Stimulated activated CD8-positive, alpha-beta memory T cell treated with anti-CD3 and anti-CD28 coated beads, Interleukin-2, amount 100 ng/mL, for 48 hours (primary cell): ENCODE results near the gene AGAP1.

Experiments
- DNase-seq, 2 donors: peaks; one replicate each; pipeline ENCODE4 v3.0.0-alpha.2; 2020; ENCODE audit warnings: low read depth in 2 of 2

The AGAP1 gene

GRCh38 chr2:236171181-236171679, 677.4 kb downstream of the AGAP1 start:
- DNase-seq, result no peak

- DNase-seq, result no peak
Measured at GRCh38 chr2:236171680-236172254, 677.9 kb downstream of the AGAP1 start.

DNA sequence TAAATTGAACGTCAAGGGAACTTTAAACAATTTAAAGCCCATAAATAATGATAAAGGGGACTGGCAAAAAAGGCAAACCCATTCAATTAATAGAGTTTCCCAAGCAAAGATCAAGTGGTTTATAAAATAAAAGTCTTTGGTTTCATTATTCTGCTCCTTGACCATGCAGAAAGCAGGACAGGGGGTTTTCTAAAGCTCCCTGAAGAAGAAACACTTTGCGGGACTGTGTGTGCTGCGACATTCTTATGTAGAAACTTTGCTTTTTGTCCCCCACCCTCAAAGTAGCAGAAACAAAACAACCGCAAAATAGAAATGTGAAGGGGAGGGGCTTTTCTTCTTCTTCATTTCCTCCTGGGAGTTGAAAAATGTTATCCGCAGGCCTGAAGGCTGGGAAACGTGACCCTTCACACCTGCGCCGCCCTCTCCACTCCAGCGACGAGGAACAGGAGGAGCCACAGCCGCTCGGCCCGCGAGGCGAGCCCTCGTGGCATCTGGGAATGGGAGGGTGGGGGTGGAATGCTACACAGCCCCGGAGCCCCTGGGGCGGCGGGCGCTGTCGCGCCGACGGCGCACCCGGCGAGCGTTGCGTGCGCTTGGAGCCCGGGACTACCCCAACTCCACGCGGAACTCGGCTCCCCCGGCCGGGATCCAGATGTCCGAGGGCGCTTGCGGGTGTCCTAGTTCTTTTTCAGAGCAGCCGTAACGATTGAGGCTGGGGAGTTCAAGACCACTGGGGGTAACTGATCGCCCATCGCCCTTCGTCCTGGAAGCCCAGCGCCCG, 678.6 kb downstream of the AGAP1 start:
- DNase-seq, result no peak

DNA sequence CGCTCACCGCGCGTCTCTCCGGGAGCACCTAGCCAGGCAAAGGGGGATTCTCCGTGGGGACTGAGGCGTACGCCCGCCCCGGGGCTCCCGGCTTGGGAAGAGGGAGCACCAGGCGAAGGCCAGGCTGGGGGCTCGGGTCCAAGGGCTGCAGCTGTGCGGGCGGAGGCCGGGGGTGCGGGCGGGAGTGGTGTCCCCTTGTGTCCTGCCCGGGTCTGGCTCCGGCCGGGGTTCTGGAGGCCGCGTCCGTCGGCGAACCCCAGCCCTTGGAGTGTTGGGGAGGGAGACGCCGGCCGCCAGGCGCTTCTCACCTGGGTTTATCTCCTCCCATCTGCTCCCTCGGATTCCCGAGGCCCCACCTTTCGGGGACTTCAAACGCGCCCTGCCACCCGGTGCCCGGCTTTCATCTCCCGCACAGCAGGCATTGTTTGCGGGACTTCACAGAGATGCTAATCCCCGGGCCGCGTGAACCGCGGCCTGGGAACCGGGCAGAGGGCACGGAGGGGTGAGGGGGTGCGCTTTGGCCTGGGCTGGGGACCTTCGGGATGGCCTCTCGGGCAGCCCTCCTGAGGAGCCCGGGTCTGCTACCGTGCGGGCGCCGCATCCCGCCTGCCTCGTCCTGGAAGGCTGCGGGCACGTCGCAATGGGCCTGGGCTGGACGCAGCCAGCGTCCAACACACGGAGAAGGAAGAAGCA, 679.3 kb downstream of the AGAP1 start:
- DNase-seq, result no peak

- DNase-seq, result no peak
Measured at GRCh38 chr2:236173729-236174607, 680.1 kb downstream of the AGAP1 start.

GRCh38 chr2:236175548-236176150, 681.8 kb downstream of the AGAP1 start:
- DNase-seq, result no peak

DNA sequence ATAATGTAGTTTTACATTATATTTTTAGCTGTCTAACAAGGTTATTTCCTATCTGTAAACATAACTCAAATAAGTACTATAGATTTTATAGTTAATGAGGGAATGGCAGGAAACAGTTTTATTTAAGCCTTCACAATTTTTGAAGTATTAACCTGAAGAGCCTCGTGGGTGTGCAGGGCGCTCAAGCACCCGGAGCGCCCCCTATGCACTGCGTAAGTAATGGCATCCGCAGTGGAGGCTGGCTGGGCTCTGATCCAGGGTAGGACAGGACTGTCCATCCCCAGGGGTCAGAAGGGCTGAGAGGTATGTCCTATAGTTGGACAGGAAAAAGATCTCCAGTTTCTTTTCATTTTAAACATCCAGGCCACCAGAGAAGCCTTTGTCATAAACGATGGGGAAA, 682.6 kb downstream of the AGAP1 start:
- no peak for DNase-seq

GRCh38 chr2:236176951-236177350, 683.1 kb downstream of the AGAP1 start:
- no peak for DNase-seq

- no peak for DNase-seq
Measured at GRCh38 chr2:236177604-236177966, 683.7 kb downstream of the AGAP1 start.

DNA sequence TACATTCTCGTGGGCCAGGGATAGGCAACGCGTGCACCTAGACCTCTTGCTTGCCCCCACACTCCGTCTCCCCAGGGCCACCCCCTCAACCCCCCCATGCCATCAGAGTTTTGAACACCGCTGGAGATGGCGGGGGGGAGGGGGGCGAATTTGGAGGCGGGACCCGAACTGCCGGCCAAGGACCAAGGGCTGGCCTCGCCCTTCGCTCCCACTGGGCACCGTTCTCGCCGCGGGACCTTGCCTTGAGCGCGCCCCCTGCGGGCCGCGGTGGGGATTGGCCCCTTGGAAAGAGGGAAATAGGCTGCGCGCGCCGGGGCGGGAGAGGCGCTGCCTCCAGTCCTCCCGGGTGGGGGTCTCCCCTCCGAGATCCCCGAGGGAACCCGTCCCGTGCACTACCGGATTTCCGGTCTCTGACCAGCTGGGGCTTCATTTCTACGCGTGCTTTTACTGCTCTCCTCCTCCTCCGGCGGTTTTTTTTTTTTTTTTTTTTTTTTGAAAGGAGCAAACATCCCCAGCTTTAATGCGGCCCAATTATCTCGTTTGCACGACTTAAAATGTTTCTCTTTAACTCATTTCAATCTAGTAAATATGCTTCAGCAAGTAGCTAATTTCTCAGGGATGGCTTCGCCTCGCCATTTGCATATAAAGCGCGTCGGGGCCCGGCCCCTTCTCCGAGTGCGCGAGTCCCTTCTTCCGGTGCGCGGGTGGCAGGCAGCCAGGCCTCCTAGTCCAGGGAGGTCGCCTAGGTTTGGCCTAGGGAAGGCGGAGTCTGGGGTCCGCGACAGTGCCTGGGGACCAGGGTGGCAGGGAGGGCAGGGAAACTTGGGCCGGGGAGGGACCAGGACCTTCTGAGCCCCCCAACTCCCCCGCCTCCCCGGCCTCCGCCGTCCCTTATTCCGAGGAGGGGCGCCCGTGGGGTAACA, 684.4 kb downstream of the AGAP1 start:
- DNase-seq, result peak in 1 of 2 donors; percentile 45

GRCh38 chr2:236178890-236179235, 685.0 kb downstream of the AGAP1 start:
- no peak for DNase-seq

- DNase-seq, result no peak
Measured at GRCh38 chr2:236179236-236180075, 685.6 kb downstream of the AGAP1 start.

GRCh38 chr2:236180076-236180816, 686.4 kb downstream of the AGAP1 start:
- DNase-seq, result no peak

DNA sequence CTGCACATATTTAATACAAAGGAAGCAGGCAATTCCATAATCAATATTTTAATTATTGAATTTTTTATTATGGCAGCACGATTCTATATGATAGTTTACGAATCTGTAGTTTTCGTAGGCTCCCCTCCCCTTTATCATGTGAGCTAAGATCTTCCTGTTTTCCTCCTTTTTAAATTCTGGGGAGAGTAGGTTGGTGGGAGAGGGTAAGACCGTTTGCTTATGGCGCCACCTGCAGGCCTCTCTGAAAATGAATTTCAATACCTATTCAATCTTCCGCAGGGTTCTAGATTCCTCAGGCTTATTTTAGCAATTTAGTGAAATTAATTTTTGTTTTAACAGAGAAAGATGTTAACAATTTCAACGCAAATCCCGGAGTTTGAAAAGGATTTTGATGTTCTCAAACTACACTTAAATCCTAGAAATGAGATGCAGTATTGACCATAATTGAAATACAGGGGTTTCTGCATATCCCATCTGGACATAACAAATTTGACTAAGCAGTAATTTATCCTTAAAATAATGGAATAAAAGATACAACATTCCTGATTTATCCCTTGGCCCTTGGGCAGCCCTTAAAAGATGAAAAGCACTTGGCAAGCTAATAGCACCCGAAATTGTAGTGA, 687.1 kb downstream of the AGAP1 start:
- peak in 1 of 2 donors; percentile 39 for DNase-seq
